ENCODE results near the gene VWF.

GRCh38 chr12:6114476-6114870 lies 10.0 kb downstream of the VWF start:
- peak in 1 of 2 donors; percentile 3 for TF ChIP-seq POLR2AphosphoS5 (IDR thresholded peaks at IDR 0.05)
- TF ChIP-seq EP300 (IDR thresholded peaks at IDR 0.05): no peak
- TF ChIP-seq, protein P1, sequence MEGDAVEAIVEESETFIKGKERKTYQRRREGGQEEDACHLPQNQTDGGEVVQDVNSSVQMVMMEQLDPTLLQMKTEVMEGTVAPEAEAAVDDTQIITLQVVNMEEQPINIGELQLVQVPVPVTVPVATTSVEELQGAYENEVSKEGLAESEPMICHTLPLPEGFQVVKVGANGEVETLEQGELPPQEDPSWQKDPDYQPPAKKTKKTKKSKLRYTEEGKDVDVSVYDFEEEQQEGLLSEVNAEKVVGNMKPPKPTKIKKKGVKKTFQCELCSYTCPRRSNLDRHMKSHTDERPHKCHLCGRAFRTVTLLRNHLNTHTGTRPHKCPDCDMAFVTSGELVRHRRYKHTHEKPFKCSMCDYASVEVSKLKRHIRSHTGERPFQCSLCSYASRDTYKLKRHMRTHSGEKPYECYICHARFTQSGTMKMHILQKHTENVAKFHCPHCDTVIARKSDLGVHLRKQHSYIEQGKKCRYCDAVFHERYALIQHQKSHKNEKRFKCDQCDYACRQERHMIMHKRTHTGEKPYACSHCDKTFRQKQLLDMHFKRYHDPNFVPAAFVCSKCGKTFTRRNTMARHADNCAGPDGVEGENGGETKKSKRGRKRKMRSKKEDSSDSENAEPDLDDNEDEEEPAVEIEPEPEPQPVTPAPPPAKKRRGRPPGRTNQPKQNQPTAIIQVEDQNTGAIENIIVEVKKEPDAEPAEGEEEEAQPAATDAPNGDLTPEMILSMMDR (IDR thresholded peaks at IDR 0.05): no peak
